ENCODE measurements around the gene CEP76.

The CEP76 gene

GRCh38 chr18:12702221-12703095, at the start of gene CEP76, which contains the start of gene PSMG2:
CEP76 (minus strand) TSS chr18:12702723; CDS start chr18:12702548, 175 bp downstream.
PSMG2 (plus strand) TSS chr18:12703042; CDS start chr18:12703108, 66 bp downstream.
- peak; percentile 83 for DNase-seq

- no peak for DNase-seq
These were observed 49.4 kb upstream of the CEP76 start for GRCh38 chr18:12751891-12752290.

- DNase-seq, result no peak
These were observed 49.0 kb upstream of the CEP76 start for GRCh38 chr18:12751503-12751884.

- no peak for DNase-seq
These were observed 48.4 kb upstream of the CEP76 start for GRCh38 chr18:12750715-12751502.

GRCh38 chr18:12750076-12750714, 47.7 kb upstream of the CEP76 start:
- no peak for DNase-seq

- no peak for DNase-seq
These were observed 46.6 kb upstream of the CEP76 start for GRCh38 chr18:12749121-12749520.

- DNase-seq, result no peak
These were observed 46.1 kb upstream of the CEP76 start for GRCh38 chr18:12748671-12749070.

GRCh38 chr18:12747530-12748315, 45.2 kb upstream of the CEP76 start:
- no peak for DNase-seq

GRCh38 chr18:12745095-12745795, 42.7 kb upstream of the CEP76 start:
- no peak for DNase-seq

GRCh38 chr18:12744103-12744502, 41.6 kb upstream of the CEP76 start:
- DNase-seq, result peak; percentile 48

- no peak for DNase-seq
These were observed 39.9 kb upstream of the CEP76 start for GRCh38 chr18:12742453-12742852.

GRCh38 chr18:12741351-12741750, 38.8 kb upstream of the CEP76 start:
- no peak for DNase-seq

- DNase-seq, result no peak
These were observed 34.9 kb upstream of the CEP76 start for GRCh38 chr18:12737243-12737902.

- DNase-seq, result peak; percentile 25
These were observed 24.4 kb upstream of the CEP76 start for GRCh38 chr18:12726774-12727550.

- DNase-seq, result no peak
These were observed 23.8 kb upstream of the CEP76 start for GRCh38 chr18:12726331-12726730.

- no peak for DNase-seq
These were observed 20.2 kb upstream of the CEP76 start for GRCh38 chr18:12722731-12723130.

GRCh38 chr18:12721495-12722275, 19.2 kb upstream of the CEP76 start:
- DNase-seq, result no peak

- DNase-seq, result no peak
These were observed 8.9 kb upstream of the CEP76 start for GRCh38 chr18:12711446-12711845.

GRCh38 chr18:12703664-12704063, 1.1 kb upstream of the CEP76 start:
- no peak for DNase-seq

- no peak for DNase-seq
These were observed 609 bp upstream of the CEP76 start for GRCh38 chr18:12703096-12703567.
